Breast epithelium (tissue), 4 donors: ENCODE data around the gene TRIM67. TPM values are rescaled to one million over a fixed set of nuclear protein-coding genes. Genes with fewer than 3 reads are reported as not detected.

Experiments used
- DNase-seq, 2 donors: peaks; one replicate each; pipeline ENCODE4 v3.0.0-alpha.2; 2019; ENCODE audit warnings: low spot score in 2 of 2
- H3K27ac ChIP-seq, 2 donors: fragments of 200-600 bp; sonication (generic) in 1 of 2; one replicate each; pipeline ENCODE4 v1.5.1; 2016 to 2019; ENCODE audit warnings: mild to moderate bottlenecking in 1 of 2
- H3K27me3 ChIP-seq, 2 donors: fragments of 200-600 bp; sonication (generic) in 1 of 2; one replicate each; pipeline versions ENCODE4 v1.5.1 to v1.6.0; 2017 to 2019; ENCODE audit warnings: control low read depth in 1 of 2, mild to moderate bottlenecking in 1 of 2
- H3K36me3 ChIP-seq: fragments of 200-600 bp; one replicate; pipeline ENCODE4 v1.5.1; 2019
- H3K4me1 ChIP-seq, 2 donors: fragments of 200-600 bp; sonication (generic); one replicate each; pipeline ENCODE4 v1.5.1; 2016 to 2019; ENCODE audit warnings: control low read depth in 1 of 2
- H3K4me3 ChIP-seq, 3 donors: fragments of 200-600 bp; sonication (generic); 1 replicate in 2 of 3; 2 replicates in 1 of 3; pipeline ENCODE4 v1.5.1; 2016 to 2019; ENCODE audit warnings: mild to moderate bottlenecking in 3 of 3, moderate library complexity in 2 of 3
- H3K9me3 ChIP-seq, 2 donors: fragments of 200-600 bp; sonication (generic) in 1 of 2; one replicate each; pipeline ENCODE4 v1.5.1; 2016 to 2019; ENCODE audit warnings: control low read depth in 1 of 2
- POLR2A ChIP-seq: fragments of 450-650 bp; IDR thresholded peaks from one replicate; pipeline ENCODE4 v1.6.1; 2016; ENCODE audit warnings: antibody characterized with exemption, mild to moderate bottlenecking, moderate library complexity
- POLR2AphosphoS5 ChIP-seq, 3 donors: sonication (generic); formaldehyde crosslinking; IDR thresholded peaks; one replicate each; pipeline ENCODE4 v1.6.1; 2017; ENCODE audit warnings: antibody characterized with exemption in 3 of 3
- intact Hi-C: fragments of 100-400 bp; cut with DNase I; formaldehyde crosslinking; loops from one replicate; pipeline ENCODE4 v1.15.1; 2023; ENCODE audit warnings: low total_unique reads
- total RNA-seq, 3 donors: library from RNA; depleted of rRNA; stranded (reverse); fragments of >200 nt; gene quantifications; one replicate each; pipeline ENCODE4 v1.1.0, GENCODE V29; 2016
- TF ChIP-seq, protein P1 (sequence below), 3 donors: fragments of 450-650 bp; IDR thresholded peaks; one replicate each; pipeline ENCODE4 v1.5.1; 2016 to 2017; ENCODE audit warnings: antibody characterized with exemption in 3 of 3, mild to moderate bottlenecking in 3 of 3, moderate library complexity in 3 of 3

TRIM67 gene
- total RNA-seq, 3 donors from 2014 or later: not detected

- no peaks in the 10 kb centered on the region for H3K36me3 ChIP-seq
- no peaks in the 10 kb centered on the region for H3K4me1 ChIP-seq
- H3K27me3 ChIP-seq: peaks cover 0 to 22% of the 10 kb centered on the region in 2 donors
- no peak for DNase-seq
- H3K4me3 ChIP-seq: no peak overlapping the region
- TF ChIP-seq, protein P1, sequence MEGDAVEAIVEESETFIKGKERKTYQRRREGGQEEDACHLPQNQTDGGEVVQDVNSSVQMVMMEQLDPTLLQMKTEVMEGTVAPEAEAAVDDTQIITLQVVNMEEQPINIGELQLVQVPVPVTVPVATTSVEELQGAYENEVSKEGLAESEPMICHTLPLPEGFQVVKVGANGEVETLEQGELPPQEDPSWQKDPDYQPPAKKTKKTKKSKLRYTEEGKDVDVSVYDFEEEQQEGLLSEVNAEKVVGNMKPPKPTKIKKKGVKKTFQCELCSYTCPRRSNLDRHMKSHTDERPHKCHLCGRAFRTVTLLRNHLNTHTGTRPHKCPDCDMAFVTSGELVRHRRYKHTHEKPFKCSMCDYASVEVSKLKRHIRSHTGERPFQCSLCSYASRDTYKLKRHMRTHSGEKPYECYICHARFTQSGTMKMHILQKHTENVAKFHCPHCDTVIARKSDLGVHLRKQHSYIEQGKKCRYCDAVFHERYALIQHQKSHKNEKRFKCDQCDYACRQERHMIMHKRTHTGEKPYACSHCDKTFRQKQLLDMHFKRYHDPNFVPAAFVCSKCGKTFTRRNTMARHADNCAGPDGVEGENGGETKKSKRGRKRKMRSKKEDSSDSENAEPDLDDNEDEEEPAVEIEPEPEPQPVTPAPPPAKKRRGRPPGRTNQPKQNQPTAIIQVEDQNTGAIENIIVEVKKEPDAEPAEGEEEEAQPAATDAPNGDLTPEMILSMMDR (IDR thresholded peaks at IDR 0.05): no peak
- TF ChIP-seq POLR2AphosphoS5 (IDR thresholded peaks at IDR 0.05) (no peak), POLR2A (no peak)
- no peak overlapping the region for H3K27ac ChIP-seq
- no peaks in the 10 kb centered on the region for H3K9me3 ChIP-seq
- intact Hi-C loops: no loop called here
These were observed 38.7 kb downstream of the TRIM67 start for GRCh38 chr1:231200388-231201031.

DNA sequence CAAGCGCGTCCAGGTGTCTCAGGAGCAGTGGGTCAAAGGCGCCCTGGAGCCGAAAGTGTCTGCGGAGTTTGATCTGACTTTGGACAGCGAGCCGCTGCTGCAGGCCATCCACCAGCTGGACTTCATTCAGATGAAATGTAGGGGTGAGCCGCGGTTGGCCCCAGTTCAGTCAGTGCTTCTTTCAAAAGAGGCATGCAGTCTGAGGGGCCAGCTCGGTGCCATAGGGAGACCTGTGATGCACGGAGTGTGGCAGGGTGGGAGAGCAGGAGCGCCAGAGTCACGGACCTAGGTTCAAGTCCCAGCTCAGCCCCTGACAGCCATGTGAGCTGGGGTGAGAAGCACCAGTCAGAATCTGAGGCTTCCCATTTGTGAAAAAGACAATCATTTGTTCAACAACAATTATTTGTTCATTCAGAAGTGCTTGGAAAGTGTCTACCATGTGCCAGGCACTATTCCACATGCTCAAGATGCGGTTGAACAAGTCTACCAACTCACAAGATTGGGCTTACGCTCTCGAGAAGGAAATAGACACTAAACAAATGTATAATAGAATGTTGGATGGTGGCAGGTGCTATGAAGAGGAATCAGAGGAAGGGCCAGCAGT is 39.6 kb downstream of the TRIM67 start:
- H3K4me3 ChIP-seq: no peak overlapping the region
- H3K9me3 ChIP-seq: no peaks in the 10 kb centered on the region
- TF ChIP-seq POLR2AphosphoS5 (IDR thresholded peaks at IDR 0.05): no peak
- TF ChIP-seq, protein P1 (IDR thresholded peaks at IDR 0.05): no peak
- TF ChIP-seq POLR2A: no peak
- no peak overlapping the region for H3K27ac ChIP-seq
- intact Hi-C loops: no loop called here
- peaks cover 0 to 22% of the 10 kb centered on the region in 2 donors for H3K27me3 ChIP-seq
- no peak for DNase-seq
- no peaks in the 10 kb centered on the region for H3K4me1 ChIP-seq
- H3K36me3 ChIP-seq: no peaks in the 10 kb centered on the region

DNA sequence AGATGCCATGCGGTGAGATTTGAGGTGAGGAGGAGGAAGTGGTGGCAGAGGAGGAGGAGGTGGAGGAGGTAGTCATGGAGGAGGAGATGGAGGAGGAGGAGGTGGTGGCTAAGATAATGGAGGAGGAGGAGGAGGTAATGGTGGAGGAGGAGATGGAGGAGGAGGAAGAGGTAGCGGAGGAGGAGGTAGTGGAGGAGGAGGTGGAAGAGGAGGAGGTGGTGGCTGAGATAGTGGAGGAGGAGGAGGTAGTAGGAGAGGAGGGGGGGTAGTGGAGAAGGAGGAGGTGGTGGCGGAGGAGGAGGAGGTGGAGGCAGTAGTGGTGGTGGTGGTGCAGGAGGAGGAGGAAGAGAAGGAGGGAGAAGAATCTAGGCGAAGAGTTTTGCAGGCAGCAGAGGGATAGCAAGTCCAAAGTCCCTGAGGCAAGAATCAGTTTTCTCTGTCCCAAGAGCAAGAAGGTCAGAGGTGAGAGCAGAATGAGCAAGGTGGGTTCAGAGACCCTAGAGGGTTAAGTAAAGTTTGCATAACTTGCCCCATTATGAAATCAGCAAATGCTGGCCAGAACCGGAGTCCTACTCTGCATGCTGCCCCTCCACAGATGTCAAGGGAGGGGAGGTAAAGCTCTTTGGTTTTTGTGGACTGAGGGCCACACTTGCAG is 40.2 kb downstream of the TRIM67 start:
- Histone ChIP-seq H3K27me3 (peaks cover 0 to 22% of the 10 kb centered on the region in 2 donors), H3K4me3 (no peak overlapping the region), H3K9me3 (no peaks in the 10 kb centered on the region), H3K4me1 (no peaks in the 10 kb centered on the region), H3K36me3 (no peaks in the 10 kb centered on the region), H3K27ac (no peak overlapping the region)
- intact Hi-C loops: no loop called here
- DNase-seq: no peak
- no peak for TF ChIP-seq POLR2A
- TF ChIP-seq, protein P1 (IDR thresholded peaks at IDR 0.05): no peak
- TF ChIP-seq POLR2AphosphoS5 (IDR thresholded peaks at IDR 0.05): no peak

DNA sequence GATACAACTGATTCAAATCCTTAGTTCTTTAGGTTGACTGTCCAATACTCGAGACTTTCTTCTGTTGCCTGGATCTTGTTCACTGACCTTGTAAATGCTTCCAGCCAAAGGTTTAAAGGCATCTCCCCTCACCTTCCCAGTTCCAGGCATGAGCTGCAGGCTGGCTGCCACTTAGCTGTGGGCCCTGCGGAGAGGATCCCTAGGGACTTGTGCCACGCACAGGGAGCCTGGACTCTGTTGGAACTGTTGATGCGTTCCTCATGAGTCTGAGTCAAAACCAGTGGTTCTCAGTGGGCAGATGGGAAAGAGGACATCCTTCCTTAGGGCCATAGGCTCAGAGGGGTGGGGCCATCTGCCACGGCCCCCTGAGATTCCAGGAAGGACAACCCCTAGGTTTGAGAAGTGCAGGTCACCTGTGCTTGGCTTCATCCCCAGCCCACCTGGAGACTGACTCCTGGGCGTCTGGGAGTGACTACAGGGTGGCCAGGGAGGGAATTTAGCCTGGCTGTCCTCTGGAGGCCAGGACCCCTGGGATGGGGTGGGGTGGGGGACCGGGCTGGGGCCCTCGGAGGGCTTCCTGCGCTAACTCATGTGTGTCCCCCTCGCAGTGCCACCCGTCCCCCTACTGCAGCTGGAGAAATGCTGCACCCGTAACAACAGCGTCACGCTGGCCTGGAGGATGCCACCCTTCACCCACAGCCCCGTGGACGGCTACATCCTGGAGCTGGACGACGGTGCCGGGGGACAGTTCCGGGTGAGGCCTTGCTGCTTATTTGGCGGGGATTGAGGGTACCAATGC is 41.6 kb downstream of the TRIM67 start:
- H3K4me1 ChIP-seq: no peaks in the 10 kb centered on the region
- no peak for DNase-seq
- intact Hi-C loops: no loop called here
- no peaks in the 10 kb centered on the region for H3K36me3 ChIP-seq
- H3K27me3 ChIP-seq: peaks cover 0 to 22% of the 10 kb centered on the region in 2 donors
- no peak overlapping the region for H3K27ac ChIP-seq
- TF ChIP-seq POLR2A (no peak), POLR2AphosphoS5 (IDR thresholded peaks at IDR 0.05) (no peak)
- TF ChIP-seq, protein P1 (IDR thresholded peaks at IDR 0.05): no peak
- H3K4me3 ChIP-seq: no peak overlapping the region
- no peaks in the 10 kb centered on the region for H3K9me3 ChIP-seq
